ENCODE data around the gene DNMT1.
A peak's percentile ranks its signal among the peaks of the same experiment; 100 is the strongest.

DNMT1 gene

GRCh38 chr19:10113964-10114650, 80.6 kb downstream of the DNMT1 start:
- H3K9ac ChIP-seq (ENCODE audit: insufficient read length) = no peak overlapping the region
- H3K36me3 ChIP-seq (ENCODE audit: insufficient read depth, low read length) = peaks cover 46% of the 10 kb centered on the region
- no peaks in the 10 kb centered on the region for H3K9me3 ChIP-seq (ENCODE audit: low read depth, low read length)
- no peak overlapping the region for H3K4me3 ChIP-seq
- TF ChIP-seq EZH2 (IDR thresholded peaks at IDR 0.05) (no peak), POLR2AphosphoS5 (IDR thresholded peaks at IDR 0.05; ENCODE audit: borderline replicate concordance, low read depth, low read length) (no peak), FOXP2 (optimal IDR thresholded peaks at IDR 0.05; ENCODE audit: control extremely low read depth, extremely low read length, insufficient read depth) (no peak)
- DNase-seq (ENCODE audit: low read depth, low spot score) = no peak
- H3K27ac ChIP-seq = no peak overlapping the region

GRCh38 chr19:10113592-10113963, 81.2 kb downstream of the DNMT1 start:
- Histone ChIP-seq H3K9me3 (ENCODE audit: low read depth, low read length) (no peaks in the 10 kb centered on the region), H3K36me3 (ENCODE audit: insufficient read depth, low read length) (peaks cover 52% of the 10 kb centered on the region), H3K4me3 (no peak overlapping the region), H3K27ac (no peak overlapping the region; the same call in 1 of the 2 replicates), H3K9ac (ENCODE audit: insufficient read length) (no peak overlapping the region)
- no peak for TF ChIP-seq EZH2 (IDR thresholded peaks at IDR 0.05)
- no peak for TF ChIP-seq FOXP2 (optimal IDR thresholded peaks at IDR 0.05; ENCODE audit: control extremely low read depth, extremely low read length, insufficient read depth)
- no peak for TF ChIP-seq POLR2AphosphoS5 (IDR thresholded peaks at IDR 0.05; ENCODE audit: borderline replicate concordance, low read depth, low read length)
- DNase-seq (ENCODE audit: low read depth, low spot score) = no peak

GRCh38 chr19:10112895-10113591, 81.7 kb downstream of the DNMT1 start:
- no peaks in the 10 kb centered on the region for H3K9me3 ChIP-seq (ENCODE audit: low read depth, low read length)
- H3K9ac ChIP-seq (ENCODE audit: insufficient read length) = no peak overlapping the region
- H3K4me3 ChIP-seq = no peak overlapping the region
- peaks cover 53% of the 10 kb centered on the region for H3K36me3 ChIP-seq (ENCODE audit: insufficient read depth, low read length)
- peak overlapping the region; percentile 64 for H3K27ac ChIP-seq
- DNase-seq (ENCODE audit: low read depth, low spot score) = no peak
- TF ChIP-seq POLR2AphosphoS5 (IDR thresholded peaks at IDR 0.05; ENCODE audit: borderline replicate concordance, low read depth, low read length) = peak; percentile 57
- no peak for TF ChIP-seq EZH2 (IDR thresholded peaks at IDR 0.05)

- Histone ChIP-seq H3K4me3 (no peak overlapping the region), H3K36me3 (ENCODE audit: insufficient read depth, low read length) (peaks cover 55% of the 10 kb centered on the region), H3K9me3 (ENCODE audit: low read depth, low read length) (no peaks in the 10 kb centered on the region), H3K27ac (peak overlapping the region; percentile 21; the same call in 1 of the 2 replicates), H3K9ac (ENCODE audit: insufficient read length) (no peak overlapping the region)
- peak; percentile 64 for TF ChIP-seq POLR2AphosphoS5 (IDR thresholded peaks at IDR 0.05; ENCODE audit: borderline replicate concordance, low read depth, low read length)
- TF ChIP-seq FOXP2 (optimal IDR thresholded peaks at IDR 0.05; ENCODE audit: control extremely low read depth, extremely low read length, insufficient read depth) = no peak
- no peak for TF ChIP-seq EZH2 (IDR thresholded peaks at IDR 0.05)
- no peak for DNase-seq (ENCODE audit: low read depth, low spot score)
Observed at GRCh38 chr19:10112037-10112761, 82.6 kb downstream of the DNMT1 start.

GRCh38 chr19:10111405-10111811, 83.3 kb downstream of the DNMT1 start, which contains the start of gene P2RY11:
TSS of gene P2RY11 (plus strand) at chr19:10111693. CDS start at chr19:10111722, 29 bp downstream.
- peak; percentile 75 for TF ChIP-seq POLR2AphosphoS5 (IDR thresholded peaks at IDR 0.05; ENCODE audit: borderline replicate concordance, low read depth, low read length)
- TF ChIP-seq FOXP2 (optimal IDR thresholded peaks at IDR 0.05; ENCODE audit: control extremely low read depth, extremely low read length, insufficient read depth) = no peak
- TF ChIP-seq EZH2 (IDR thresholded peaks at IDR 0.05) = no peak
- H3K36me3 ChIP-seq (ENCODE audit: insufficient read depth, low read length) = peaks cover 53% of the 10 kb centered on the region
- no peak within 1 kb of the TSS for H3K4me3 ChIP-seq
- no peak for DNase-seq (ENCODE audit: low read depth, low spot score)
- no peaks in the 10 kb centered on the region for H3K9me3 ChIP-seq (ENCODE audit: low read depth, low read length)
- peak within 1 kb of the TSS; percentile 31; the same call in 1 of the 2 replicates for H3K27ac ChIP-seq
- no peak within 1 kb of the TSS for H3K9ac ChIP-seq (ENCODE audit: insufficient read length)

- Histone ChIP-seq H3K4me3 (no peak overlapping the region), H3K9me3 (ENCODE audit: low read depth, low read length) (no peaks in the 10 kb centered on the region), H3K27ac (0 out of 2 replicates have a peak overlapping the region, but pooled peaks have one; percentile 31), H3K36me3 (ENCODE audit: insufficient read depth, low read length) (peaks cover 50% of the 10 kb centered on the region), H3K9ac (ENCODE audit: insufficient read length) (no peak overlapping the region)
- DNase-seq (ENCODE audit: low read depth, low spot score) = no peak
- TF ChIP-seq POLR2AphosphoS5 (IDR thresholded peaks at IDR 0.05; ENCODE audit: borderline replicate concordance, low read depth, low read length) (no peak), FOXP2 (optimal IDR thresholded peaks at IDR 0.05; ENCODE audit: control extremely low read depth, extremely low read length, insufficient read depth) (no peak), EZH2 (IDR thresholded peaks at IDR 0.05) (no peak)
Observed at GRCh38 chr19:10110972-10111317, 83.8 kb downstream of the DNMT1 start.

- Histone ChIP-seq H3K9ac (ENCODE audit: insufficient read length) (no peak overlapping the region), H3K36me3 (ENCODE audit: insufficient read depth, low read length) (peaks cover 50% of the 10 kb centered on the region), H3K4me3 (no peak overlapping the region), H3K27ac (no peak overlapping the region), H3K9me3 (ENCODE audit: low read depth, low read length) (no peaks in the 10 kb centered on the region)
- DNase-seq (ENCODE audit: low read depth, low spot score) = no peak
- TF ChIP-seq POLR2AphosphoS5 (IDR thresholded peaks at IDR 0.05; ENCODE audit: borderline replicate concordance, low read depth, low read length) = no peak
- no peak for TF ChIP-seq FOXP2 (optimal IDR thresholded peaks at IDR 0.05; ENCODE audit: control extremely low read depth, extremely low read length, insufficient read depth)
- no peak for TF ChIP-seq EZH2 (IDR thresholded peaks at IDR 0.05)
Observed at GRCh38 chr19:10110076-10110971, 84.4 kb downstream of the DNMT1 start.
